HEK293 (cell line): ENCODE data around the gene SLC17A9.

Experiments used
- CTCF ChIA-PET: fragments of 350-600 bp; formaldehyde crosslinking; extraction: SDS; loops from one replicate; lab custom pipeline; 2021; ENCODE audit warnings: antibody characterized with exemption; lab: Yijun Ruan, JAX
- POLR2A ChIA-PET: fragments of 300-600 bp; formaldehyde crosslinking; extraction: SDS; loops from one replicate; lab custom pipeline; 2020; ENCODE audit warnings: antibody characterized with exemption, inconsistent platforms; lab: Yijun Ruan, JAX
- H3K27ac ChIP-seq: fragments of 200-500 bp; sonication (Bioruptor generic); 2 replicates; pipeline ENCODE4 v1.5.1; 2014; ENCODE audit warnings: low read depth, low read length, control low read depth, inconsistent platforms; ENCODE audit errors: extremely low read depth
- H3K36me3 ChIP-seq, 2 experiments: fragments of 200-500 bp in 1 of 2; sonication (Bioruptor generic) in 1 of 2; 1 replicate in 1 of 2; 2 replicates in 1 of 2; pipeline ENCODE4 v1.5.1; 2014 to 2017; ENCODE audit warnings: inconsistent platforms in 2 of 2, low read length in 2 of 2; ENCODE audit not compliant: control insufficient read depth in 2 of 2, insufficient read depth in 1 of 2
- H3K4me1 ChIP-seq: fragments of 200-500 bp; sonication (Bioruptor generic); 2 replicates; pipeline ENCODE4 v1.5.1; 2014; ENCODE audit warnings: mild to moderate bottlenecking, low read length, inconsistent platforms; ENCODE audit not compliant: control insufficient read depth, insufficient read depth
- H3K4me3 ChIP-seq: 2 replicates; pipeline ENCODE4 v1.5.1; 2011; ENCODE audit warnings: low read depth, mild to moderate bottlenecking, control low read depth, low read length, moderate library complexity
- H3K9me3 ChIP-seq: fragments of 200-500 bp; sonication (Bioruptor generic); 2 replicates; pipeline ENCODE4 v1.5.1; 2014; ENCODE audit warnings: low read depth, low read length, inconsistent platforms; ENCODE audit not compliant: control insufficient read depth, insufficient read depth
- KLF10 ChIP-seq: fragments of 450-650 bp; IDR thresholded peaks from 2 replicates; pipeline ENCODE4 v1.5.1; 2018; ENCODE audit warnings: missing biosample characterization, mild to moderate bottlenecking, missing genetic modification characterization
- KLF8 ChIP-seq: fragments of 450-650 bp; formaldehyde crosslinking; IDR thresholded peaks from 2 replicates; pipeline ENCODE4 v1.5.1; 2016; ENCODE audit warnings: missing biosample characterization, missing genetic modification characterization
- MZF1 ChIP-seq: fragments of 450-650 bp; formaldehyde crosslinking; IDR thresholded peaks from 2 replicates; pipeline ENCODE4 v1.5.1; 2017; ENCODE audit warnings: missing biosample characterization, missing genetic modification characterization, borderline replicate concordance
- REST ChIP-seq: fragments of 450-650 bp; formaldehyde crosslinking; IDR thresholded peaks from 2 replicates; pipeline ENCODE4 v1.5.1; 2016; ENCODE audit warnings: missing biosample characterization, missing genetic modification characterization
- TRIM28 ChIP-seq: IDR thresholded peaks from 2 replicates; pipeline ENCODE4 v1.6.1; 2011; ENCODE audit warnings: low read length, control low read depth, borderline replicate concordance
- ZBTB26 ChIP-seq: fragments of 450-650 bp; formaldehyde crosslinking; optimal IDR thresholded peaks from 2 replicates; pipeline ENCODE3; 2016; ENCODE audit warnings: missing biosample characterization, mild to moderate bottlenecking, missing genetic modification characterization
- ZFP37 ChIP-seq: fragments of 450-650 bp; formaldehyde crosslinking; IDR thresholded peaks from 2 replicates; pipeline ENCODE4 v1.5.1; 2016; ENCODE audit warnings: missing biosample characterization, missing genetic modification characterization
- ZFP41 ChIP-seq: fragments of 450-650 bp; formaldehyde crosslinking; IDR thresholded peaks from 2 replicates; pipeline ENCODE4 v1.5.1; 2016; ENCODE audit warnings: missing biosample characterization, missing genetic modification characterization, borderline replicate concordance
- ZNF112 ChIP-seq: fragments of 450-650 bp; formaldehyde crosslinking; IDR thresholded peaks from 2 replicates; pipeline ENCODE4 v1.5.0; 2017; ENCODE audit warnings: missing biosample characterization, missing genetic modification characterization
- ZNF121 ChIP-seq: fragments of 450-650 bp; formaldehyde crosslinking; IDR thresholded peaks from 2 replicates; pipeline ENCODE4 v1.5.1; 2016; ENCODE audit warnings: missing biosample characterization, missing genetic modification characterization
- ZNF133 ChIP-seq: fragments of 450-650 bp; formaldehyde crosslinking; IDR thresholded peaks from 2 replicates; pipeline ENCODE4 v1.5.1; 2016; ENCODE audit warnings: missing biosample characterization, missing genetic modification characterization
- ZNF184 ChIP-seq: fragments of 450-650 bp; IDR thresholded peaks from 2 replicates; pipeline ENCODE4 v1.5.1; 2018; ENCODE audit warnings: missing biosample characterization, mild to moderate bottlenecking, missing genetic modification characterization
- ZNF202 ChIP-seq: fragments of 450-650 bp; formaldehyde crosslinking; IDR thresholded peaks from 2 replicates; pipeline ENCODE4 v1.5.1; 2016; ENCODE audit warnings: missing biosample characterization, missing genetic modification characterization, borderline replicate concordance
- ZNF239 ChIP-seq: fragments of 450-650 bp; formaldehyde crosslinking; IDR thresholded peaks from 2 replicates; pipeline ENCODE4 v1.5.1; 2016; ENCODE audit warnings: missing biosample characterization, missing genetic modification characterization
- ZNF391 ChIP-seq: fragments of 450-650 bp; formaldehyde crosslinking; IDR thresholded peaks from 2 replicates; pipeline ENCODE4 v1.5.1; 2016; ENCODE audit warnings: low read depth, missing biosample characterization, missing genetic modification characterization, borderline replicate concordance
- ZNF416 ChIP-seq: fragments of 450-650 bp; formaldehyde crosslinking; IDR thresholded peaks from 2 replicates; pipeline ENCODE4 v1.5.1; 2016; ENCODE audit warnings: missing biosample characterization, missing genetic modification characterization
- ZNF549 ChIP-seq: fragments of 450-650 bp; IDR thresholded peaks from 2 replicates; pipeline ENCODE4 v1.5.1; 2018; ENCODE audit warnings: missing biosample characterization, missing genetic modification characterization, mild to moderate bottlenecking, inconsistent platforms, moderate library complexity
- ZNF561 ChIP-seq: fragments of 450-650 bp; IDR thresholded peaks from 2 replicates; pipeline ENCODE4 v1.5.1; 2018; ENCODE audit warnings: missing biosample characterization, missing genetic modification characterization, borderline replicate concordance
- ZNF623 ChIP-seq: fragments of 450-650 bp; formaldehyde crosslinking; IDR thresholded peaks from 2 replicates; pipeline ENCODE4 v1.5.1; 2016; ENCODE audit warnings: missing biosample characterization, missing genetic modification characterization
- ZNF701 ChIP-seq: fragments of 450-650 bp; formaldehyde crosslinking; IDR thresholded peaks from 2 replicates; pipeline ENCODE4 v1.5.1; 2016; ENCODE audit warnings: missing biosample characterization, missing genetic modification characterization
- ZNF791 ChIP-seq: fragments of 450-650 bp; formaldehyde crosslinking; IDR thresholded peaks from 2 replicates; pipeline ENCODE4 v1.5.1; 2016; ENCODE audit warnings: missing biosample characterization, missing genetic modification characterization
- ZNF837 ChIP-seq: fragments of 450-650 bp; formaldehyde crosslinking; IDR thresholded peaks from 2 replicates; pipeline ENCODE4 v1.5.1; 2016; ENCODE audit warnings: missing biosample characterization, missing genetic modification characterization
- ZSCAN30 ChIP-seq: fragments of 450-650 bp; IDR thresholded peaks from 2 replicates; pipeline ENCODE4 v1.5.1; 2018; ENCODE audit warnings: missing biosample characterization, mild to moderate bottlenecking, missing genetic modification characterization, moderate library complexity
- TF ChIP-seq, protein P1 (sequence below): fragments of 450-650 bp; formaldehyde crosslinking; IDR thresholded peaks from 2 replicates; pipeline ENCODE4 v1.5.1; 2016; ENCODE audit warnings: missing biosample characterization, missing genetic modification characterization

Gene SLC17A9

DNA sequence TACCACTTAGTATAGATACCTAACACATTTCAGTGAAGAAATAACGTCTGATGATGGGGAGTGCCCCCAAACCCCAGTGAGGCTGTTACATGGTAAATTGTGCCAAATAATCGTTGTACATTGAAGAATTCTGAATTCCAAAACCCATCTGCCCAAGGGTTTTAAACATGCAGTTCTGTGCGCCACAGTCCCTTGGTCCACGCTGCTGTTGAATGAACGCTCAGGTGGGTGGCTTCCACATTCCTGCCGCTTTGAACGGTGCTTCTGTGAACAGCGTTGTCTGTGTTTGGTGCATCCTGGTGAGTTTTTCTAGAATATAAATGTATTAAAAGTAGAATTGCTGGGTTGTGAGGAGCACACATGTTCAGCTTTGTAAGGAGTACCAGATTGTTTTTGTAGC lies 11.6 kb upstream of the SLC17A9 start:
- H3K36me3 ChIP-seq: peaks cover 4 to 54% of the 10 kb centered on the region in 2 experiments
- peaks cover 9% of the 10 kb centered on the region; the same call in 1 of the 2 replicates for H3K4me1 ChIP-seq
- no peak for TF ChIP-seq ZNF184 (tag by site-specific recombination)
- TF ChIP-seq ZNF391 (tag by site-specific recombination): no peak
- no peak for TF ChIP-seq TRIM28
- TF ChIP-seq ZNF623 (tag by site-specific recombination): peak; percentile 61
- TF ChIP-seq ZBTB26 (tag by site-specific recombination): no peak
- no peak for TF ChIP-seq ZNF416 (tag by site-specific recombination)
- TF ChIP-seq ZFP37: no peak
- TF ChIP-seq ZNF561 (tag by site-specific recombination): no peak
- CTCF ChIA-PET: interaction anchor here (0.5 kb wide), 1 partner anchor 40 kb away, joined by 3 read pairs; no protein-coding TSS in a partner anchor
- no peak overlapping the region for H3K4me3 ChIP-seq
- H3K9me3 ChIP-seq: no peaks in the 10 kb centered on the region
- H3K27ac ChIP-seq: no peak overlapping the region
- POLR2A ChIA-PET: no interaction called here

GRCh38 chr20:62941792-62942191 lies 10.7 kb upstream of the SLC17A9 start:
- no peak overlapping the region for H3K4me3 ChIP-seq
- TF ChIP-seq KLF8 (tag by site-specific recombination): no peak
- TF ChIP-seq ZNF701 (tag by site-specific recombination): no peak
- no peak for TF ChIP-seq ZNF791 (tag by site-specific recombination)
- no peak for TF ChIP-seq ZNF549 (tag by site-specific recombination)
- TF ChIP-seq ZNF112 (tag by site-specific recombination): no peak
- no peak for TF ChIP-seq ZNF239 (tag by site-specific recombination)
- TF ChIP-seq ZNF133: no peak
- TF ChIP-seq MZF1 (tag by site-specific recombination): no peak
- TF ChIP-seq ZNF202 (tag by site-specific recombination): no peak
- ChIA-PET POLR2A (no interaction called here), CTCF (no interaction called here)
- H3K9me3 ChIP-seq: no peaks in the 10 kb centered on the region
- peaks cover 0 to 61% of the 10 kb centered on the region in 2 experiments for H3K36me3 ChIP-seq
- no peak overlapping the region for H3K27ac ChIP-seq
- H3K4me1 ChIP-seq: peaks cover 9% of the 10 kb centered on the region; the same call in 1 of the 2 replicates

DNA sequence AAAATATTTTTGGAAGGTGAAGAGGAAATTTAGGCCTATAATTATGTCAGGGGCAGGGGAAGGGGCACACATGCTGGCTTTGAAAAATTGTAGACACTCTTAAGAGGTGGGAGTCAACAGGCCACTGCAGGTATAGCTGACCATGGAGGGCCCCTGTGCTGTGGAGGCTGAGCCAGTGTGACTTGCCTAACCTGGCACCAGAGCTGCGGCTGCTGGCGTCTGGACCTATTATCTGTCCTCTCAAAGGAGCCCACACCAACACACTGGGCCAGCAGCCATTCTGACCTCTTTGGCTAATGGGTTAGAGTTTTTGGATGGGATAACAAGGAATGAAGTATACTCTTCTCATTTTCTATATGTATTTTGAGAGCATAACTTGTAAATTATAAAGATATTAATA lies 10.1 kb upstream of the SLC17A9 start:
- CTCF ChIA-PET: no interaction called here
- Histone ChIP-seq H3K27ac (no peak overlapping the region), H3K9me3 (no peaks in the 10 kb centered on the region), H3K36me3 (peaks cover 0 to 68% of the 10 kb centered on the region in 2 experiments), H3K4me1 (peaks cover 9% of the 10 kb centered on the region; the same call in 1 of the 2 replicates), H3K4me3 (no peak overlapping the region)
- TF ChIP-seq REST (tag by site-specific recombination) (no peak), ZSCAN30 (no peak), ZNF121 (no peak), ZNF837 (tag by site-specific recombination) (no peak), KLF10 (no peak), ZFP41 (tag by site-specific recombination) (no peak)
- TF ChIP-seq, protein P1, sequence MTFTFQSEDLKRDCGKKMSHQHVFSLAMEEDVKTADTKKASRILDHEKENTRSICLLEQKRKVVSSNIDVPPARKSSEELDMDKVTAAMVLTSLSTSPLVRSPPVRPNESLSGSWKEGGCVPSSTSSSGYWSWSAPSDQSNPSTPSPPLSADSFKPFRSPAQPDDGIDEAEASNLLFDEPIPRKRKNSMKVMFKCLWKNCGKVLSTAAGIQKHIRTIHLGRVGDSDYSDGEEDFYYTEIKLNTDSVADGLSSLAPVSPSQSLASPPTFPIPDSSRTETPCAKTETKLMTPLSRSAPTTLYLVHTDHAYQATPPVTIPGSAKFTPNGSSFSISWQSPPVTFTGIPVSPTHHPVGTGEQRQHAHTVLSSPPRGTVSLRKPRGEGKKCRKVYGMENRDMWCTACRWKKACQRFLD (tag by site-specific recombination): no peak
- POLR2A ChIA-PET: no interaction called here
